Adrenal gland (tissue), 12 donors: ENCODE data around the gene SHMT2. TPM values are rescaled to one million over a fixed set of nuclear protein-coding genes. Genes with fewer than 3 reads are reported as not detected.

Experiments used
- DNase-seq, 7 donors: peaks; one replicate each; pipeline ENCODE4 v3.0.0-alpha.2; 2019 to 2020
- H3K27ac ChIP-seq, 5 donors: fragments of 200-600 bp; sonication (generic) in 4 of 5; 1 replicate in 3 of 5; 2 replicates in 2 of 5; pipeline versions ENCODE4 v1.5.1 to v1.8.0; 2016 to 2020; ENCODE audit warnings: mild to moderate bottlenecking in 1 of 5
- H3K27me3 ChIP-seq: fragments of 200-600 bp; 2 replicates; pipeline ENCODE4 v1.8.0; 2021
- H3K36me3 ChIP-seq, 2 donors: fragments of 200-600 bp; replicated peaks in 1 of 2; 1 replicate in 1 of 2; 2 replicates in 1 of 2; pipeline versions ENCODE4 v1.5.1 to v1.8.0; 2018 to 2022
- H3K4me1 ChIP-seq, 2 donors: fragments of 200-600 bp; replicated peaks in 1 of 2; 1 replicate in 1 of 2; 2 replicates in 1 of 2; pipeline versions ENCODE4 v1.5.1 to v1.8.0; 2018 to 2021
- H3K4me3 ChIP-seq, 4 donors: fragments of 200-600 bp; sonication (generic) in 3 of 4; one replicate each; pipeline ENCODE4 v1.5.1; 2016 to 2018
- H3K9me3 ChIP-seq, 3 donors: fragments of 200-600 bp; sonication (generic) in 1 of 3; replicated peaks in 1 of 3; 1 replicate in 2 of 3; 2 replicates in 1 of 3; pipeline versions ENCODE4 v1.5.1 to v1.8.0; 2016 to 2021
- CTCF ChIP-seq, 6 experiments: fragments of 450-650 bp in 4 of 6; fragments of 200-600 bp in 2 of 6; sonication (generic) in 1 of 6; IDR thresholded peaks; 1 replicate in 5 of 6; 2 replicates in 1 of 6; pipeline versions ENCODE4 v1.5.1 to v1.8.0; 2016 to 2021; ENCODE audit warnings: antibody characterized with exemption in 6 of 6, mild to moderate bottlenecking in 2 of 6, moderate library complexity in 1 of 6
- POLR2A ChIP-seq, 2 donors: fragments of 450-650 bp; IDR thresholded peaks; one replicate each; pipeline ENCODE4 v1.6.1; 2017; ENCODE audit warnings: antibody characterized with exemption in 2 of 2, mild to moderate bottlenecking in 2 of 2, moderate library complexity in 1 of 2
- WGBS, 4 donors: extraction: QIAGEN DNeasy Blood & Tissue Kit in 2 of 4; methylation state at CpG; one replicate each; pipeline versions ENCODE4 v1.1.5 to v1.1.7; 2013 to 2017; 5-methylcytosine and 5-hydroxymethylcytosine counted together
- intact Hi-C, 2 donors: fragments of 100-400 bp; cut with DNase I; formaldehyde crosslinking; loops; one replicate each; pipeline versions ENCODE4 v1.14.1 to v1.15.0; 2022 to 2023
- polyA plus RNA-seq, 3 donors: library from polyadenylated mRNA; stranded (reverse); fragments of 200-250 nt in 2 of 3; fragments of 350-450 nt in 1 of 3; fragmentation: Illumina TruSeq in 1 of 3; extraction: RNeasy Lipid Tissue Mini Kit (QIAGEN cat#74804) in 1 of 3; gene quantifications; one replicate each; pipeline ENCODE4 v1.2.3, GENCODE V29; 2013 to 2014
- total RNA-seq, 9 donors: library from RNA; depleted of rRNA in 4 of 9; stranded (reverse); fragments of >200 nt in 4 of 9; fragments of 120-200 nt in 1 of 9; fragmentation: NEBNext Ultra II Directional in 1 of 9; extraction: Animal tissue kit (Norgen Biotek cat#: 25700) in 1 of 9; gene quantifications; one replicate each; pipeline versions ENCODE4 v1.1.0 to v1.2.4, GENCODE V29; 2013 to 2023
- donor health status: healthy with polysubstance abuse.
- donor health status: Bipolar disorder and iron deficiency.
- donor health status: DM: yes; HTN: yes; CAD: no.
- donor health status: DM: no; HTN: no; CAD: no.
- donor health status: DM: no; HTN: no; CAD: no.
- donor health status: DM: yes; HTN: yes; CAD: no.

Gene SHMT2
- total and polyA plus RNA-seq, 12 donors, result 25.2 to 94.7 (median 65.0) TPM

- peaks cover 41% of the 10 kb centered on the region for H3K27me3 ChIP-seq
- peaks cover 6 to 21% of the 10 kb centered on the region in 2 donors for H3K4me1 ChIP-seq
- no peak overlapping the region for H3K4me3 ChIP-seq
- 14 to 20% (median 17%) methylated on average over 7 of the region's 7 CpGs for WGBS, 4 donors
- intact Hi-C loops, result no loop called here
- H3K9me3 ChIP-seq, result no peaks in the 10 kb centered on the region
- peak in 1 of 7 donors; percentile 23 for DNase-seq
- H3K36me3 ChIP-seq, result peaks cover 0 to 20% of the 10 kb centered on the region in 2 donors
- TF ChIP-seq POLR2A (IDR thresholded peaks at IDR 0.05) (no peak), CTCF (IDR thresholded peaks at IDR 0.05) (no peak)
- no peak overlapping the region for H3K27ac ChIP-seq
Observed at GRCh38 chr12:57215668-57216013, 13.9 kb upstream of the SHMT2 start.

- WGBS, 4 donors, result 1 to 2% (median 1%) methylated on average over 12 to 92 of the region's 102 CpGs
- TF ChIP-seq POLR2A (IDR thresholded peaks at IDR 0.05) (no peak), CTCF (IDR thresholded peaks at IDR 0.05) (no peak)
- Histone ChIP-seq H3K36me3 (peaks cover 0 to 14% of the 10 kb centered on the region in 2 donors), H3K4me3 (peak within 1 kb of the TSS in 1 of 4 donors; percentile 55), H3K9me3 (no peaks in the 10 kb centered on the region), H3K27ac (no peak within 1 kb of the TSS), H3K27me3 (peaks cover 47% of the 10 kb centered on the region), H3K4me1 (peaks cover 6 to 21% of the 10 kb centered on the region in 2 donors)
- peak in 2 of 7 donors; percentile 46 to 47 for DNase-seq
- intact Hi-C loops, result no loop called here
Observed at GRCh38 chr12:57216014-57216911, 13.2 kb upstream of the SHMT2 start, which contains the start of gene NXPH4. Gene NXPH4 (plus strand): TSS chr12:57216794. CDS start chr12:57216970, 176 bp downstream.

- peaks cover 57% of the 10 kb centered on the region for H3K27me3 ChIP-seq
- H3K4me1 ChIP-seq, result peaks cover 6 to 21% of the 10 kb centered on the region in 2 donors
- 1 to 17% (median 2%) methylated on average over 9 to 63 of the region's 63 CpGs for WGBS, 4 donors
Observed at GRCh38 chr12:57216921-57217879, 12.3 kb upstream of the SHMT2 start.

More at GRCh38 chr12:57216921-57217879, 12.3 kb upstream of the SHMT2 start:
- no peak for TF ChIP-seq CTCF (IDR thresholded peaks at IDR 0.05)
- no peak for TF ChIP-seq POLR2A (IDR thresholded peaks at IDR 0.05)
- no peak overlapping the region for H3K27ac ChIP-seq
- H3K4me3 ChIP-seq, result peak overlapping the region in 1 of 4 donors; percentile 55
- intact Hi-C loops, result no loop called here
- no peaks in the 10 kb centered on the region for H3K9me3 ChIP-seq
- peak in 2 of 7 donors; percentile 42 to 49 for DNase-seq
- H3K36me3 ChIP-seq, result peaks cover 0 to 4% of the 10 kb centered on the region in 2 donors
